HepG2 (cell line): ENCODE results near the gene OPA3. TPM values are rescaled to one million over a fixed set of nuclear protein-coding genes. Genes with fewer than 3 reads are reported as not detected.

Source experiments
- MAFK ChIP-seq, 2 experiments: IDR thresholded peaks in 1 of 2; conservative IDR thresholded peaks in 1 of 2; 2 replicates each; pipeline ENCODE4 v1.6.1; 2011; ENCODE audit warnings: improper control_type of control experiment in 2 of 2, low read length in 2 of 2
- NFATC3 ChIP-seq: sonication (generic); formaldehyde crosslinking; IDR thresholded peaks from 2 replicates; pipeline ENCODE4 v1.5.1; 2020; ENCODE audit warnings: mild to moderate bottlenecking, missing genetic modification reagents
- PHF5A ChIP-seq: IDR thresholded peaks from one replicate; pipeline ENCODE4 v1.6.1; 2018; ENCODE audit warnings: low read depth, missing genetic modification reagents; ENCODE audit not compliant: unreplicated experiment
- ZNF841 ChIP-seq: sonication (generic); formaldehyde crosslinking; IDR thresholded peaks from 2 replicates; pipeline ENCODE4 v1.8.1; 2023; ENCODE audit warnings: missing genetic modification reagents, borderline replicate concordance
- polyA plus RNA-seq, 8 experiments: library from polyadenylated mRNA; depleted of rRNA in 3 of 8; stranded (reverse) in 7 of 8; unstranded in 1 of 8; fragments of >200 nt; fragmentation: Illumina TruSeq in 4 of 8; extraction: Trizol in 4 of 8; gene quantifications; 2 replicates each; pipeline versions ENCODE4 v1.2.1 to v1.2.3, GENCODE V29; 2011 to 2016; ENCODE audit warnings: low read depth in 4 of 8, missing spikeins in 1 of 8, mixed read lengths in 1 of 8; ENCODE audit not compliant: insufficient read depth in 1 of 8
- total RNA-seq, 5 experiments: library from RNA; depleted of rRNA; stranded (reverse); fragments of >200 nt; fragmentation: Illumina TruSeq; extraction: Trizol; gene quantifications; 2 replicates each; pipeline ENCODE4 v1.2.3, GENCODE V29; 2016; ENCODE audit warnings: low read depth in 1 of 5
- TF ChIP-seq, protein P1 (sequence below): sonication (generic); formaldehyde crosslinking; IDR thresholded peaks from 2 replicates; pipeline ENCODE4 v1.8.1; 2023; ENCODE audit warnings: mild to moderate bottlenecking, missing genetic modification reagents
- TF ChIP-seq, protein P2 (sequence below): IDR thresholded peaks from 2 replicates; pipeline ENCODE4 v1.6.1; 2016; ENCODE audit warnings: mild to moderate bottlenecking
- TF ChIP-seq, protein P3 (sequence below): sonication (generic); formaldehyde crosslinking; IDR thresholded peaks from 2 replicates; pipeline ENCODE4 v1.8.0; 2022; ENCODE audit warnings: mild to moderate bottlenecking, missing genetic modification reagents, moderate library complexity
- TF ChIP-seq, protein P4 (sequence below): IDR thresholded peaks from 2 replicates; pipeline ENCODE4 v1.6.1; 2012; ENCODE audit warnings: low read length, improper control_type of control experiment
- TF ChIP-seq, protein P5 (sequence below): sonication (generic); formaldehyde crosslinking; IDR thresholded peaks from 2 replicates; pipeline ENCODE4; 2020; ENCODE audit warnings: missing genetic modification reagents, mild to moderate bottlenecking, borderline replicate concordance

OPA3 gene
- total and polyA plus RNA-seq, 2 of the 13 experiments (the other 11 are each of a cell fraction or from before 2014, with no cell fraction given), result 8.3 to 17.7 TPM

DNA sequence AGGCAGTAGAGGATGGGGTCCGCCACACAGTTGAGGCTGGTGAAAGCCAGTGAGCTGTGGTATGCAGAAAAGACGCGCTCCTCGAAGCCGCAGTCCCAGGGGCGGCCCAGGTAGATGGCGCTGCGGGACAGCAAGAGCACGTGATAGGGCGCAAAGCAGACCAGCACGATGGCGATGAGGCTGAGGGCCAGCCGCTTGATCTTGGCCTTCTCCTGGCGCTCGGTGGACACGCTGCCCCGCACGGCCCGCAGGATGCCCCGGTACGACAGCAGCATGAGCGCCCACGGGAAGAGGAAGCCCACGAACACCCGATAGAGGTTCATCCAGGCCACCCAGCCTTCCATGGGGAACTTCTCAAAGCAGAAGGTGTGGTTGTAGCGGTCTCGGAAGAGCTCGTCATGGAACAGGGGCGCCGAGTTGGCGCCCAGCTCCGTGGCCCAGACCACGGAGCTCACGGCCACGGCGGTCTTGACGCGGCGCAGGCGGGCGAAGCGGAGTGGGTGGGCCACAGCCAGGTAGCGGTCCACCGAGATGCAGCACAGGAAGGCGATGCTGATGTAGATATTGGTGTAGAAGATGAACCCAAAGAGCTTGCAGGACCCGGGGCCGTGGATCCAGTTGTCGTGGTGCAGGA lies 6.5 kb upstream of the OPA3 start (continued):
- TF ChIP-seq, protein P1, sequence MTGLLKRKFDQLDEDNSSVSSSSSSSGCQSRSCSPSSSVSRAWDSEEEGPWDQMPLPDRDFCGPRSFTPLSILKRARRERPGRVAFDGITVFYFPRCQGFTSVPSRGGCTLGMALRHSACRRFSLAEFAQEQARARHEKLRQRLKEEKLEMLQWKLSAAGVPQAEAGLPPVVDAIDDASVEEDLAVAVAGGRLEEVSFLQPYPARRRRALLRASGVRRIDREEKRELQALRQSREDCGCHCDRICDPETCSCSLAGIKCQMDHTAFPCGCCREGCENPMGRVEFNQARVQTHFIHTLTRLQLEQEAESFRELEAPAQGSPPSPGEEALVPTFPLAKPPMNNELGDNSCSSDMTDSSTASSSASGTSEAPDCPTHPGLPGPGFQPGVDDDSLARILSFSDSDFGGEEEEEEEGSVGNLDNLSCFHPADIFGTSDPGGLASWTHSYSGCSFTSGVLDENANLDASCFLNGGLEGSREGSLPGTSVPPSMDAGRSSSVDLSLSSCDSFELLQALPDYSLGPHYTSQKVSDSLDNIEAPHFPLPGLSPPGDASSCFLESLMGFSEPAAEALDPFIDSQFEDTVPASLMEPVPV (CRISPR knock-in tag), result peak; percentile 71; the same call in 1 of the 2 replicates
- no peak for TF ChIP-seq ZNF841 (CRISPR knock-in tag)
- no peak for TF ChIP-seq MAFK (conservative IDR thresholded peaks at IDR 0.05 in 1 of 2, IDR thresholded peaks at IDR 0.05 in 1 of 2; ENCODE audit: low read length in 2 of 2)
- TF ChIP-seq, protein P2, sequence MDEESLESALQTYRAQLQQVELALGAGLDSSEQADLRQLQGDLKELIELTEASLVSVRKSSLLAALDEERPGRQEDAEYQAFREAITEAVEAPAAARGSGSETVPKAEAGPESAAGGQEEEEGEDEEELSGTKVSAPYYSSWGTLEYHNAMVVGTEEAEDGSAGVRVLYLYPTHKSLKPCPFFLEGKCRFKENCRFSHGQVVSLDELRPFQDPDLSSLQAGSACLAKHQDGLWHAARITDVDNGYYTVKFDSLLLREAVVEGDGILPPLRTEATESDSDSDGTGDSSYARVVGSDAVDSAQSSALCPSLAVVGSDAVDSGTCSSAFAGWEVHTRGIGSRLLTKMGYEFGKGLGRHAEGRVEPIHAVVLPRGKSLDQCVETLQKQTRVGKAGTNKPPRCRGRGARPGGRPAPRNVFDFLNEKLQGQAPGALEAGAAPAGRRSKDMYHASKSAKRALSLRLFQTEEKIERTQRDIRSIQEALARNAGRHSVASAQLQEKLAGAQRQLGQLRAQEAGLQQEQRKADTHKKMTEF, result peak; percentile 79
- peak; percentile 73 for TF ChIP-seq PHF5A
- TF ChIP-seq, protein P3, sequence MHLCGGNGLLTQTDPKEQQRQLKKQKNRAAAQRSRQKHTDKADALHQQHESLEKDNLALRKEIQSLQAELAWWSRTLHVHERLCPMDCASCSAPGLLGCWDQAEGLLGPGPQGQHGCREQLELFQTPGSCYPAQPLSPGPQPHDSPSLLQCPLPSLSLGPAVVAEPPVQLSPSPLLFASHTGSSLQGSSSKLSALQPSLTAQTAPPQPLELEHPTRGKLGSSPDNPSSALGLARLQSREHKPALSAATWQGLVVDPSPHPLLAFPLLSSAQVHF, result no peak; the same call in 1 of the 2 replicates
- TF ChIP-seq, protein P4, sequence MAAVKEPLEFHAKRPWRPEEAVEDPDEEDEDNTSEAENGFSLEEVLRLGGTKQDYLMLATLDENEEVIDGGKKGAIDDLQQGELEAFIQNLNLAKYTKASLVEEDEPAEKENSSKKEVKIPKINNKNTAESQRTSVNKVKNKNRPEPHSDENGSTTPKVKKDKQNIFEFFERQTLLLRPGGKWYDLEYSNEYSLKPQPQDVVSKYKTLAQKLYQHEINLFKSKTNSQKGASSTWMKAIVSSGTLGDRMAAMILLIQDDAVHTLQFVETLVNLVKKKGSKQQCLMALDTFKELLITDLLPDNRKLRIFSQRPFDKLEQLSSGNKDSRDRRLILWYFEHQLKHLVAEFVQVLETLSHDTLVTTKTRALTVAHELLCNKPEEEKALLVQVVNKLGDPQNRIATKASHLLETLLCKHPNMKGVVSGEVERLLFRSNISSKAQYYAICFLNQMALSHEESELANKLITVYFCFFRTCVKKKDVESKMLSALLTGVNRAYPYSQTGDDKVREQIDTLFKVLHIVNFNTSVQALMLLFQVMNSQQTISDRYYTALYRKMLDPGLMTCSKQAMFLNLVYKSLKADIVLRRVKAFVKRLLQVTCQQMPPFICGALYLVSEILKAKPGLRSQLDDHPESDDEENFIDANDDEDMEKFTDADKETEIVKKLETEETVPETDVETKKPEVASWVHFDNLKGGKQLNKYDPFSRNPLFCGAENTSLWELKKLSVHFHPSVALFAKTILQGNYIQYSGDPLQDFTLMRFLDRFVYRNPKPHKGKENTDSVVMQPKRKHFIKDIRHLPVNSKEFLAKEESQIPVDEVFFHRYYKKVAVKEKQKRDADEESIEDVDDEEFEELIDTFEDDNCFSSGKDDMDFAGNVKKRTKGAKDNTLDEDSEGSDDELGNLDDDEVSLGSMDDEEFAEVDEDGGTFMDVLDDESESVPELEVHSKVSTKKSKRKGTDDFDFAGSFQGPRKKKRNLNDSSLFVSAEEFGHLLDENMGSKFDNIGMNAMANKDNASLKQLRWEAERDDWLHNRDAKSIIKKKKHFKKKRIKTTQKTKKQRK, result no peak
- TF ChIP-seq, protein P5, sequence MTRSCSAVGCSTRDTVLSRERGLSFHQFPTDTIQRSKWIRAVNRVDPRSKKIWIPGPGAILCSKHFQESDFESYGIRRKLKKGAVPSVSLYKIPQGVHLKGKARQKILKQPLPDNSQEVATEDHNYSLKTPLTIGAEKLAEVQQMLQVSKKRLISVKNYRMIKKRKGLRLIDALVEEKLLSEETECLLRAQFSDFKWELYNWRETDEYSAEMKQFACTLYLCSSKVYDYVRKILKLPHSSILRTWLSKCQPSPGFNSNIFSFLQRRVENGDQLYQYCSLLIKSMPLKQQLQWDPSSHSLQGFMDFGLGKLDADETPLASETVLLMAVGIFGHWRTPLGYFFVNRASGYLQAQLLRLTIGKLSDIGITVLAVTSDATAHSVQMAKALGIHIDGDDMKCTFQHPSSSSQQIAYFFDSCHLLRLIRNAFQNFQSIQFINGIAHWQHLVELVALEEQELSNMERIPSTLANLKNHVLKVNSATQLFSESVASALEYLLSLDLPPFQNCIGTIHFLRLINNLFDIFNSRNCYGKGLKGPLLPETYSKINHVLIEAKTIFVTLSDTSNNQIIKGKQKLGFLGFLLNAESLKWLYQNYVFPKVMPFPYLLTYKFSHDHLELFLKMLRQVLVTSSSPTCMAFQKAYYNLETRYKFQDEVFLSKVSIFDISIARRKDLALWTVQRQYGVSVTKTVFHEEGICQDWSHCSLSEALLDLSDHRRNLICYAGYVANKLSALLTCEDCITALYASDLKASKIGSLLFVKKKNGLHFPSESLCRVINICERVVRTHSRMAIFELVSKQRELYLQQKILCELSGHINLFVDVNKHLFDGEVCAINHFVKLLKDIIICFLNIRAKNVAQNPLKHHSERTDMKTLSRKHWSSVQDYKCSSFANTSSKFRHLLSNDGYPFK, result peak; percentile 7; the same call in 1 of the 2 replicates
- 0 out of 2 replicates have a peak, but pooled peaks have one; percentile 74 for TF ChIP-seq NFATC3 (CRISPR knock-in tag)
